Measurements from ENCODE around the gene MPST.

Gene MPST

DNA sequence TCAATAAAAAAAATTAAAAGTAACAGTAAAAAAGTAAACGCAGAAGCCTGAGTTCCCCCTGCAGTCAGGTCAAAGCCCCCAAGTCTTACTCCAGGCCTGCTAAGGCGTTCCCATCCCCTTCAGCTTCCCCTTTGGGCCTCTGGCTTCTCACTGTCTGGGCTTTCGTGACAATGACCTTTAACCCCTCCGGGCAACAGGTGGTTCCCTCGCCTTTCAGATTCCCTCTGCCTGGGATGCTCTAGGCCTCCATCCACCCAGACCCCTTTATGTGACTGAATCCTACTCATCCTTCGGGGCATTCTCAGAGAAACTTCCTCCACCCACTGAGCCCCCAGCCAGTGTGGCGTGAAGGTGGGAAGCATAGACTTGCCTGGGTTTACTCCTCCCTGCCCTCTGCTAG lies 8.0 kb downstream of the MPST start:
- H3K4me1 Mint-ChIP-seq, result peaks cover 4% of the 10 kb centered on the region
- no peaks in the 10 kb centered on the region for H3K9me3 Mint-ChIP-seq
- H3K27me3 Mint-ChIP-seq, result peaks cover 13% of the 10 kb centered on the region
- H3K27ac Mint-ChIP-seq, result peak overlapping the region in 1 of 2 donors; percentile 27
- H3K4me3 Mint-ChIP-seq, result no peak overlapping the region
- no peak for ATAC-seq
- DNase-seq, result no peak

DNA sequence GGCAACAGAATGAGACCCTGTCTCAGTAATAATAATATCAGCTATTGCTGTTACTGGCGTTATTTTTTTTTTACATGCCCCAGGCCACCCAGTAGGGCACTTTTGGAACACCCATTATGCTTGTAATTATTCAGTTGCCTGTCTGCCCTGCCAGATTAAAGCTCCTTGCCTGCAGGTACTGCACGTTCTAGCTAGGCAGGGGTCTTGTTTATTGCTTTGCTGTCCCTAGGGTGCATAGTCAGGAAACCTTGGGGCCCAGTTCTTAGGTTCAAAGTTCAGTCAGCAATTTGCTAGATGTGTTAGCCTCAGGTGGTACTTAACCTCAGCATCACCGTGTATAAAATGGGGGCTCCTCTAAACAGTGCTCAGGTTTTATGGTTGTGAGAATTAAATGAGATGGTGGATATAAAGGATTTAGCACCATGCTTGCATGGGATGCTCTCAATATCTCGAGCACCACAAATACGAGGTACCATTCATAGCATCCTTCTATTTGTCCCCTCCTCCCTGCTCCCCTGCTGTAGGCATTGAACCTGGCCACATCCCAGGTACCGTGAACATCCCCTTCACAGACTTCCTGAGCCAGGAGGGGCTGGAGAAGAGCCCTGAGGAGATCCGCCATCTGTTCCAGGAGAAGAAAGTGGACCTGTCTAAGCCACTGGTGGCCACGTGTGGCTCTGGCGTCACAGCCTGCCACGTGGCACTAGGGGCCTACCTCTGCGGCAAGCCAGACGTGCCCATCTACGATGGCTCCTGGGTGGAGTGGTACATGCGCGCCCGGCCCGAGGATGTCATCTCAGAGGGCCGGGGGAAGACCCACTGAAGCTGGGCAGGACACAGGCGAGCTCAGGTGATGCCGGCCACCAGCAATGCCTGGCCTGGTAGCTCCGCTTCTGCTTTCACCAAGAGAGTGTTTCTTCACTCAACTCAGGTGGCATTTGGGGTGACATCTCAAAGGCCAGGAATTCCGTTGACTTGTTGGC lies 9.4 kb downstream of the MPST start:
- no peak for DNase-seq
- H3K27ac Mint-ChIP-seq, result no peak overlapping the region
- no peak overlapping the region for H3K4me3 Mint-ChIP-seq

DNA sequence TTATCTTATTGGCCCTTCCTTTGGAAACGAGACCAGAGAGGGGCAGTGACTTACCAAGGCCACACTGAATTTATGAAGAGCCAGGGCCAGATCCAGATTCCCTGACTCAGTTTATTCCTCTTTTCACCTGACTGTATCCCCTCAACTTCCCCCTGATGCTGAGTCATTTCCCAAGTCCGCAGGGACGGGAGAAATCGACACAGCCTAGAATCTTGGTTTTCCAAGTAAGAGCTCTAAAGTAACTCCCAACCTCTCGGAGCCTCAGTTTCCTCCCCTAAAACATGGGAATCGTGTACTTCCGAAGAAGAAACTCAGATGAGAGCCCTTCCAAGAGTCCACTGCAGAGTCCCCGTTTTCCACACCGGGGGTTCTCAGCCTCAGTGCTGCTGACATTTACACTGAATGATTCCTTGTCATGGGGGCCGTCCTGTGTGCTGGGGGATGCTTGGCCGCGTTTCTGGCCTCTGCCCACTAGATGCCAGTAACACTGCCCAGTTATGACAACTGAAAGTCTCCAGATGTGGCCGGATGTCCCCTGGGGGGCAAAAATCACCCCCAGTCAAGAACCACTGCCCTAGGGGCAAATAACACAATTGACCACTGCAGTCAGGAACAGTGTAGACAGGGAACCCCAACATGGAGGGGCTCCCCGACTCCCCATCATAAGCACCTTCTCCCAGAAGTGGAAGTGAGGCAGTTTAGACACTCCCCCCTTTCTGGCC lies 11.2 kb downstream of the MPST start:
- Mint-ChIP-seq H3K4me3 (no peak overlapping the region), H3K27me3 (peaks cover 12% of the 10 kb centered on the region), H3K9me3 (no peaks in the 10 kb centered on the region), H3K4me1 (no peaks in the 10 kb centered on the region), H3K27ac (no peak overlapping the region)
- no peak for ATAC-seq
- DNase-seq, result no peak

More for the DNA sequence above, 9.4 kb downstream of the MPST start:
- H3K27me3 Mint-ChIP-seq, result peaks cover 17% of the 10 kb centered on the region
- no peak for ATAC-seq
- no peaks in the 10 kb centered on the region for H3K9me3 Mint-ChIP-seq
- H3K4me1 Mint-ChIP-seq, result peaks cover 4% of the 10 kb centered on the region

DNA sequence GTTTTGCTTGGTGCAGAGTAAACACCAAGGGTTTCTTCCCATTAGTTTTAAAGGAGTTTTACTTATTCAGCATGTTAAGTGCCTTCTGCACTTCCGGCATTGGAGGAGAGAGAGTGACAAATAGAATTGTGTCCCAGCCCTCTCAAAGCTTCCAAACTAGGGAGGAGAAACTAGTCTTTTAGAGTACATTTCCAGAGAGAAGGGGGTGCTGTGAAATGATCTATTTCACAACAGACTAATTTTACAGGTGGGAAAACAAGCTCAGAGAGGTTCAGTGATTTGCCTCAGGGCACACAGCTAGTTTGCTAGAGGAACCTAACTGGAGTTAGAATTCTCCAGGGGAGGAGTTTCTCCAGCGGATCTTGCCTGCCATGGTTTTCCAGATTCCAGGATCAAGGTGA lies 12.6 kb downstream of the MPST start:
- Mint-ChIP-seq H3K4me3 (no peak overlapping the region), H3K27me3 (peaks cover 14% of the 10 kb centered on the region), H3K4me1 (no peaks in the 10 kb centered on the region), H3K27ac (no peak overlapping the region), H3K9me3 (no peaks in the 10 kb centered on the region)
- ATAC-seq (no peak), DNase-seq (no peak)

DNA sequence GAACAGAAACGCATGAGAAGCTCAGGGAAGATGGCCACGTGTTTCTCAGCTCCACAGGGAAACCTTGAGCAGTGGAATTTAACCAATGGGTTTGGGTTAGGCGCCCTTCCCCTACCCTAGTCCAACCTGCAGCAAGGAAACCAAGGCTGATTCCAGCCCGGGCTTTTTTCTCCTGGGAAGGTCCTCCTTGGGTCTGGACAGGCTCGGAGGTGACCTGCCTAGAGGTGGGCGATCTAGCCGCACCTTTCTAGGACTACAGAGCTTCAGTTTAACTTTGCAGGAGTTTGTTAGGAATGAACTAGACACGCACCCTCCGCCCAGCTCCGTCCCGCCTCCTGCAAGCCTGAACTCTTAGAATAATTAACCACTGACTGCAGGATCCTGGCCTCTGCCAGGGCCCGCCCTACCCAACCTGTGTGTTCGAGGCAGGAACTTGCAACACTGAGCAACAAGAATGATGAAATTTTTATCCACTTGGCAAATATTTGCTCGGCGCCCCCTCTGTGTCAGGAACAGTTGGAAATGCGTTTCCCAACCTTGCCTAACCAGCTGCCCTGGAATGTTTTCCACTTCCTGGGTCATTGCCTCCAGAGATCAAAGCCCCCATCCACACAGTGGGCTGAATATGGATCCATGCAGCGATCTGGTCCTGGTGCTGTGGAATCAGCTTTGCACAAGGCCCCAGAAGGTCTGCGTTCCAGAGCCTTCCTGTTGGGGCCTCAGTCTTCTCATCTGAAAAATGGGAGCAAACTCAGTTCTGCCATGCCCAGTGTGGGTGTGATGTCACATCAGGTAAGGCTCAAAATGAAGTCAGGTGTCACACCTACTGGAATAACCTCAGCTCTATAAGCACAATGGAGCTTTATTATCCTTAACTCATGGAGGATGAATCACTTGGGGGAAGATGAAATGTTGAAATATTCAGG lies 13.3 kb downstream of the MPST start:
- H3K27me3 Mint-ChIP-seq, result peaks cover 20% of the 10 kb centered on the region
- DNase-seq, result no peak
- H3K4me3 Mint-ChIP-seq, result no peak overlapping the region
- no peaks in the 10 kb centered on the region for H3K9me3 Mint-ChIP-seq
- no peaks in the 10 kb centered on the region for H3K4me1 Mint-ChIP-seq
- ATAC-seq, result no peak
- H3K27ac Mint-ChIP-seq, result no peak overlapping the region

DNA sequence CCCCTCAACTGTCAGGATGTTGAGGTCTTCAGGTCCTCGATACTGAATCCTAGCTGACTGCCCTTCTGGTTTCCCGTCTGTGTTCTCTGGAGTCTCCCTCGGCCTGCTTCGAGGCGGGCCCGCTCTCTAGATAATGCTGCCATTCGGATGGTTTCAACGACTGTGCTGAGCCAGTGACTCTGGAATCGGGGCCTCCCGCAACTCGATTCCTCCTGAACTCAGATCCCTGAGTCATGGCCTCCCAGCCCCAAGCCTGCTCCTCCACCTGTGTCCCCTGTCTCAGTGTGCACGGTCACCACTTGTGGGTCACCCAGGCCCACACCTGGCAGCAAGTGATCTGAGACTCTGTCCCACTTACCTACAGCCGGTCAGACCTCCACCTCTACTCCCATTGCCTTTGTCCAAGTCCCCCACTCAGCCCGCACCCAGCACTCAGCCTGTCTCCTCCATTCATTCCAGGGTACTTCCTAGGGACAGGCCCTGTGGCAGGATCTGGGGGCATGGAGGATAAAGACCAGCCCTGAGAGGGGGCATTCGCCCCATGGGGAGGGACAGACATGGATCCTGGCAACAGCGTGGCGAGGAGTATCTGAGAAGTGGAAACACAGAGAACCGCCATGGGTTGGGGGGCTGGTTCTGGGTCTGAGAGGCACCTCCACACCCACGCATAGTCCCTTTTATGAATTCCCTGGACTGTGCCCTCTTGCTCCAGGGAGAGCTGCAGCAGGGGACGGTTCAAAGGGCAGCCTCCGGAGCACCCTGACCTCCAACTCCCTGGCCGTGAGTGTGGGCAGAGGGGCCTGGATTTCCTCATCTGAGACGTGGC lies 14.3 kb downstream of the MPST start:
- H3K4me1 Mint-ChIP-seq, result no peaks in the 10 kb centered on the region
- H3K9me3 Mint-ChIP-seq, result no peaks in the 10 kb centered on the region
- no peak overlapping the region for H3K27ac Mint-ChIP-seq
- DNase-seq (no peak), ATAC-seq (no peak)
- H3K27me3 Mint-ChIP-seq, result peaks cover 20% of the 10 kb centered on the region
- H3K4me3 Mint-ChIP-seq, result no peak overlapping the region

DNA sequence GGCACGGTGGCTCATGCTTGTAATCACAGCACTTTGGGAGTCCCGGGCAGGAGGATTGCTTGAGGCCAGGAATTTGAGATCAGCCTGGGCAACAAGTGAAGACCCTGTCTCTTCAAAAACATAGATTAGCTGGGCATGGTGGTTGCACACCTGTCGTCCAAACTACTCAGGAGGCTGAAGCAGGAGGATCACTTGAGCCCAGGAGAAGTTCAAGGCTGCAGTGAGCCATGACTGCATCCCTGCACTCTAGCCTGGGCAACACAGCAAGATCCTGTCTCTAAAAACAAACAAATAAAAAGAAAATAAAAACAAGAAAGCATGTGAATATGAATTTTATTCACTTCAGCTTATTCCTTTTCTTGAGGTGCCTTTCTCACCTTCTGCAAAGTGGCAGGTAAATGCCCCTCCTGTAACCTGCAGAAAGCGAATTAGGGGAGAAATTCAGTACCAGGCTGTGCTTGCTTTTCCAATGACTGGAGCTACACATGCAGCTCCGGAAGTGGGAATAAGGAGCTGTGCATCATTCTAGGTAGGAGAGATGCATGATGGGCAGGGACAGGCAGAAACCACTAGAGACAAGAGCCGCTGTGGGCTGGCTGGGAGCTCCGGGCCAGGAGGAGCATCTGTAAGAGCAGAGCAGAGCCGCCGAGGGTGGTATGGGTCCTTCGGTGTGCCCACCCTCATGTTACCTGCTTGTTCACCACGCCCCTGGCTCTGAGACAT lies 17.3 kb downstream of the MPST start:
- Mint-ChIP-seq H3K4me1 (peaks cover 14% of the 10 kb centered on the region), H3K27me3 (peaks cover 14% of the 10 kb centered on the region), H3K4me3 (no peak overlapping the region), H3K27ac (no peak overlapping the region), H3K9me3 (no peaks in the 10 kb centered on the region)
- DNase-seq (no peak), ATAC-seq (no peak)

DNA sequence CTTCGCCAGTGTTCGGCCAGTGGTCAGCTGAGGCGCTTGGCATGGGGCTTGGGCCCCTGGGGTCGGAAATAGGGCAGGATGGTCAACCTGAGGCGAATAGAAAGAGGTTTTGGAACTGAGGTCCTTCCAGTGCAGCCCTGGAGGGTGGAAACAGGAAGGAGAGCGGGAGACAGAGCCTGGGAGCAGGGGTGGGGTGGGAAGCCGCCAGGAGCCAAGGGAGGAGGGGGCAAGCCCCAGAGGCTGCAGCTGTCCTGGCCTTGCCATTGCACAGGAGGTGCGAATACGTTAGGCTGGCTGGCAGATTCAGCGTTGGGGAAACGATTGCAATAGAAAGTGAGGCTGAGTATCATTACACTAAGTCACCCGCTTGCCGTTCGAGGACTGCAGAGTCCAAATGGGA lies 18.1 kb downstream of the MPST start:
- H3K4me3 Mint-ChIP-seq, result no peak overlapping the region
- H3K27me3 Mint-ChIP-seq, result peaks cover 16% of the 10 kb centered on the region
- DNase-seq (no peak), ATAC-seq (no peak)
- H3K9me3 Mint-ChIP-seq, result no peaks in the 10 kb centered on the region
- H3K27ac Mint-ChIP-seq, result no peak overlapping the region
- H3K4me1 Mint-ChIP-seq, result peaks cover 14% of the 10 kb centered on the region

DNA sequence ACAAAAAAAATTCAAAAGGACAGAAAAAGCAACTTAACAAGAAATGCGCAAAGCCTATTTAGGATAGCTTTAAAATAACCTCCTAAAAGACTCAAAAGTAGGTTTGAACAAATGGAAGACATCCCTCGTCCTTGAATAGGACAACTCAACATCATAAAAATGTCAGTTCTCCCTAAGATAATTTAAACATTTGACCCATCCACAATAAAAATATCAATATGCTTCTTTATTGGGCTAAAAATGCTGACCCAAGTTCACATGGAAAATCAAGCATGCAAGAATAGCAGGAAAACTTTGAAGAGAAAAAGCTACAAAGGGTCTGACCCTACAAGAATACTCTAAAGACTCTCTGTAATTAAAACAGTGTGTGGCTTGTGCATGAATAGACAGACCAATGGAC lies 19.9 kb downstream of the MPST start:
- H3K4me3 Mint-ChIP-seq, result no peak overlapping the region
- peaks cover 22% of the 10 kb centered on the region for H3K27me3 Mint-ChIP-seq
- ATAC-seq (no peak), DNase-seq (no peak)
- no peak overlapping the region for H3K27ac Mint-ChIP-seq
- no peaks in the 10 kb centered on the region for H3K9me3 Mint-ChIP-seq
- H3K4me1 Mint-ChIP-seq, result peaks cover 19% of the 10 kb centered on the region

DNA sequence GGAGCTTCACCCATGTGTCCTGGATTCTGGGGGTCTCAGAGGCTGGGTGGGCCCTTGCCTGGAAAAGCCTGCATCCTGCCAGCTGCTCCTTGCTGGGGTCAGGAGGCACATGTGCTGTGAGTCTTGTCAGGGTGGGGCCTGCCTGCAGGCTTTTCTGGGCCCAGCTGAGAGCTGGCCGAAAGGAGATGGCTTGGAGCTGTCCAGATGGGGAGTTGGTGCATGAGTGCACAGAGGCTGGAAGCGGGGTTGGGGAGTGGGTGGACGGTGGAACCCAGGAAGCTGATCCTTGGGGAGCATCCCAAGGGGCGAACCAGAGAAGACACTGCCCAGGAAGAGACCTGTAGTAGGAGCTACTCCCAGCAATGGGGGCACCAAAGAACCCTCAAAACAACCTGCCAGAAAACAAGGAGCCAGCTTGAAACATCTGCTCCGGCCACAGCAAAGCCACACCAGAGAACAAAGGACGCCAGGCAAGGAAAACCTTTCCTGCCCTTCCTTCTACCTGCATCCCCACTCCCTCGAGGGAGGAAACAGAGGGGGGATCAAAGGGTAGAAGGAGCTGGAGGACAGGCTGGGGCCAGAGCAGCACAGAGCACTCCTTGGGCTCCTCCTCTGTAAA lies 23.8 kb downstream of the MPST start:
- Mint-ChIP-seq H3K9me3 (no peaks in the 10 kb centered on the region), H3K4me1 (peaks cover 36% of the 10 kb centered on the region), H3K27me3 (peaks cover 14% of the 10 kb centered on the region), H3K4me3 (no peak overlapping the region), H3K27ac (peak overlapping the region in 1 of 2 donors; percentile 59)
- DNase-seq, result no peak
- no peak for ATAC-seq

DNA sequence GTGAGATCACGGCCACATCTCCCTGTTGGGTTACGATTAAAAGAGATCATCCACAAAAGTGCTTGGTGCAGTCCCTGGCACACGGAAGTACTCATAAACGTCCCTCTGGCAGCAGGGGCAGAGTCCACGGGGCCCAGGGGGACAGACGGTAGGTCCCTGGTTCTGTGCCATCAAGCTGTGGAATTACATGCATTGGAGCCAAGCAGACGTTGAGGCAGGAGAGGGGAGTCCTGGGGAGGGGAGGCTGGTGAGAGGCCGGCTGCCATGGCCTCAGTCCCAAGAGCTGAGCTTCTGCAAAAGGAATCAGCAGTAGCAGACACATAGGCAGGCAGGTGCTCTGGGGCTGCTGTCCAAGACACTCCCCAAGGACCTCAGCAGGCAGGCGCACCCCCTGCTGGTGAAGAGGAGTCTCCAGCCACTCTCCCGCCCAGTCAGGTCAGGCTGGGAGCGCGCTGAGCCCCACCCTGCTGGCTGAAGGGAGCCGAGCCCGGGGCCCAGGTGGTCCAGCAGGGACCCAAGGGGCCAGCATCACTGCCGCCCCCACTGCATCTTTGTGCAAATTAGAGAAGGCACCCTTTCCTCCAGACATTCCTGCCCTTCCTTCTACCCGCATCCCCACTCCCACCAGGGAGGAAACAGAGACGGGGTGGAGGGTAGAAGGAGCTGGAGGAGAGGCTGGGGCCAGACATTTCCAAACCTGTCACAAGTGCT lies 24.4 kb downstream of the MPST start:
- Mint-ChIP-seq H3K4me3 (no peak overlapping the region), H3K9me3 (no peaks in the 10 kb centered on the region), H3K4me1 (peaks cover 36% of the 10 kb centered on the region), H3K27ac (peak overlapping the region in 1 of 2 donors; percentile 59), H3K27me3 (peaks cover 14% of the 10 kb centered on the region)
- DNase-seq, result peak; percentile 52 to 56
- ATAC-seq, result peak; percentile 92

DNA sequence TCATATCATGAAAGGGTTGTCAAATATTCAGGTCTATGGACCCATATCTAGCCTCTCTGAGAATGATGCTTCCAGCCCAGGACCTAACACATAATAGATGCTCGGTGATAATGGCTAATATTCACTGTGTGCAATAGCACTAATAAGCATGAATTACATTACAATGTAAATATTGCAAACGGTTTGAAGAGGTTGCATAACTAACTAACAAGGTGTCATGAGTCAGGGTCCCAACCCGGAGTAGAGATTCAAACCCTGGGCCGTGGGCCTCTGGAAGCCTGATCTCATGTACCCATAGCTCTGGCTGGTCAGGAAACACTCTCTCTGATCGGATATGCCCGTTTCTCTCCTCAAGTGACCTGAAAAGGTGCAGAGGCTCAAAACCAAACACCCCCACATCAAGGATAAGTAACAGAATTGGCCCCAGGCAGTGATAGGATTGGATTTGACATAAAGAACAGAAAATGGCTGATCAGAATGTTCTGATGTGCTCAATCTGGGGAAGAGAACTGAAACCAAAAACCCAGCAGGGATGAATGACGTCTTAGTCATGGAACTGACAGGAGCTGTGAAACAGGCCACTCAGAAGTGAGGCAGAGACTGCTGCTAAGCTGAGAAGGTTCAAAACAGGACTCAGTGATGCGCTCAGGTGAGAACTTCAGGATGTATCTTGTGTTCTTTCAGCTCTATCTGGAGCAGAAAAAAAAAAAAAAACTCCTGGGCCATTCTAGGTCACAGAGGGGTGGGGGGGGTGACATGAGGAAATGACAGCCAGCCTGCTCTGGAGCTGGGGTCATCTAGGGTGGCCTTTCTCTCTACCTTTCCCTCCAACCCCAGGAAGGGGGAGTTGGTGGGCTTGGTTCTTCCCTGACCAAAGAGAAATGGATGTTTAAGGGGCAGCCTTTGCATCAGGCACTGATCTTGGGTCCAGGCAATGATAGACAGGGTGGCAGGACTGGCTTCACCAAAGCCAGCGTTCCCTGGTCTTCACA lies 25.4 kb downstream of the MPST start:
- Mint-ChIP-seq H3K27ac (peak overlapping the region in 1 of 2 donors; percentile 6), H3K4me3 (no peak overlapping the region), H3K4me1 (peaks cover 36% of the 10 kb centered on the region), H3K9me3 (no peaks in the 10 kb centered on the region), H3K27me3 (peaks cover 14% of the 10 kb centered on the region)
- ATAC-seq (peak; percentile 38), DNase-seq (no peak)

Measured in stimulated activated naive CD8-positive, alpha-beta T cell treated with anti-CD3 and anti-CD28 coated beads, Interleukin-15, amount 100 ng/mL, for 72 hours (primary cell).